HG03060 (cell line): ENCODE results near the gene SMURF1.

Experiments
- ATAC-seq: cut with Tn5 transposase; IDR thresholded peaks from one replicate; pipeline ENCODE4 v1.9.1; 2021; ENCODE audit warnings: low read depth, moderate number of reproducible peaks; ENCODE audit not compliant: unreplicated experiment

The SMURF1 gene

DNA sequence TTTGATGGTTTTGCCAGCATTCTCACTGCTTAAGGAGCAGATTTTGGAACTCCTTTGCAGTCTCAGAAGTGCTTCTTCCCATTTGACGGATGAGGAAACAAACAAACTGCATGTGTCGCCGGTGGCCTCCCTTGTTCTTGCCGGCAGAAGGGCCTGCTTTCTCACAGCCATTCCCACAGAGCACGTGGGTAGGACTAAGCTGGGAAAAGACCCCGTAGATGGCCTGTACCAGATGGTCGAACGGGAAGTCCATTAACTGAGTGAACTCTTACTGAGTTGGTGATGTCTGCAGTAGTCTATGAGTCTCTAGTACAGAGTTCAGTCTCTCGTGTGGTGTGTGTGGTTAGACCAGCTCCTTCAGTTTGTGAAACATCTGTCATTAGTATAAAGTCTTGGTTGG lies 133.6 kb downstream of the SMURF1 start:
- no peak for ATAC-seq

DNA sequence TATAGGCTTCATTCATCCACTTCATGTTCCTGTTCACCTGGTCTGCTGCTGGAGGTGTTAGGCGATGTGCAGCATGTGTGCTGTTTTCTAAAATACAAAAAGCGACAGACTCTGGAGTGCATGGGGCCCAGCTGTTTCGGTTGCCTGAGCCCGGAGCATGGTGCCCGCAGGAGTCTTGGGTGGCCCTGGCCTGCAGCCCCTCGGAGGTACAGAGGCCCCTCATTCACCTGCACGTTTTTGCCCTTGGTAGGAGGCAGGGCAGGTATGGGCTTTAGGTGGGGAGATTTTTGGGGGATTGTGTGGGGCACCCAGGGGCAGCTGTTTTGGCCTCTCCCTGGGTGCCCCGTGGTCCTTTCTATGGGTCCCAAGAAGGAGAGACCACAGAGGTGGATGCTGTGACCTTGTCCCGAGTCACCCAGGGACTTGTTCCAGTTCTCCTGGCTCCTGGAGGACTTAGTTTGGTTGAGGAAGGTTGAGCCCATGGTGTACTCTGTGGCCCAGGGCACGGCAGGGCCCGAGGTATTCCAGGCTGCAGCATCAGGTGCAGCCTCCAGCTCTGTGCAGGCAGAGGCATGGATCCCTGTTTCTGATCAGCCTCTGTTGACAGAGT lies 134.9 kb downstream of the SMURF1 start:
- ATAC-seq: no peak

DNA sequence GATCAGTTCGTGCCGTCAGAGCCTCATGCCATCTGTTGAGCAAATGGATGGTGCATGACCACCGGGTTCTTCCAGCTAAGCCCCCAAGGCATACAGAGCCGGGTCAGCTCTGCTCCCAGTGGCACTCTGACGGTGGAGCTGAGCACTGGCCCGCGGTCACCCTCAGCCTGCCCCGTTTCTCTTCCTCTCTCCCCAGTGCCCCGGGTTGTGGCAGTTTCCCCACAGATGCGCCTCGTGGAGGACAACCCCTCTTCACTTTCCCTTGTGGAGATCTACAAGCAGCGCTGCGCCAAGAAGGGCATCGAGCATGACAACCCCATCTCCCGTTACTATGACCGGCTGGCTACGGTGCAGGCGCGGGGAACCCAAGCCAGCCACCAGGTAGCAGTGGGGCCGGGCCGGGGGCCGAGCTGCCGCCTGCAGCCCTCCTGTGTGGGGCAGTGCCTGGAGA lies 135.7 kb downstream of the SMURF1 start:
- ATAC-seq: no peak

DNA sequence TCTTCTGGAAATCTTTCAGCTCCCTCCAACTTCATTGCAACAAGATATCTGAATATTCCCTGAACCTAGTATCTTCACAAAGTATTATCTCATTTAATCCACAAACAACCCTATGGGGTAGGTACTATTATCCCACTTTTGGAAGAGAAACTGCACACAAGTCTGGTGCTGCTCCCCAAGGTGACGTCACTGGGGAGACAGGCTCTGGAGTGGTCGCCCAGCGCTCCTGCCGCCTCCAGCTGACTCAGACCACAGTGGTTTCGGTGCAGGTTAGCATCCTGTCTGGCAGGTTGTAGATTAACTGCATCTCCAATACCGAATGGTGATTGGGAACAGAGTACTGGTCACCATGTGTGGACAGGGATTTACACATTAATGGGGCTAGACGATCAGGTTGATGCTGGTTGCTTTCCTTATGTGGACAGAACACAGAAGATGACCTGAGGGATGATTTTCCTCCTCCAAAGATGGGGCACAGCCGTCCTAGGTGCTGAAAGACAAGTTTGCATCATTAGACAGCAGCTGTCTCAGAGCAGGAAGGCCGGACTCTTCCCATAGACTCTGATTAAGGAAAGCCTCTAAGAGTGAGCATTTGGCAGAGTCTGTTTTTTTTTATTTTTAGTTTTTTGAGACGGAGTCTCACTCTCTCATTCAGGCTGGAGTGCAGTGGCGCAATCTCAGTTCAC lies 137.0 kb downstream of the SMURF1 start:
- ATAC-seq: no peak

DNA sequence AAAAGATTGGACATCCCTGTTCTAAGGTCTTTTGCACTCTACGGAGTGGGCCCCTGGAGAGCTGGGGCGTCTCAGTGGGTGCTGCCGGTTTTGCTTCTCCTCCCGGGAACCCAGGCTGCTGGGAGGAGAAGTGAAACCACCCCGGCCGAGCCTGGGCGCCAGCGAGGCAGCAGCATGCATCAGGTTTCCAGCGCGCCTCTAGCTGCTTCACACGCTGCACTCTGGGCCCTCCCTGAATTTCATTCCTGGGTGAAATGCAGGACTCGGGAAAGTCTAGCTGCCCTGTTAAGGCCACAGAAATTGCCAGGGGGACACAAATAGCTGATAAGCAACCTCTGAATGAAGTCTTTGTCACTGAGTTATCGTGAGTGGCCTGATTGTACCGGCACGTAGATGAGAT lies 138.1 kb downstream of the SMURF1 start:
- ATAC-seq: no peak

DNA sequence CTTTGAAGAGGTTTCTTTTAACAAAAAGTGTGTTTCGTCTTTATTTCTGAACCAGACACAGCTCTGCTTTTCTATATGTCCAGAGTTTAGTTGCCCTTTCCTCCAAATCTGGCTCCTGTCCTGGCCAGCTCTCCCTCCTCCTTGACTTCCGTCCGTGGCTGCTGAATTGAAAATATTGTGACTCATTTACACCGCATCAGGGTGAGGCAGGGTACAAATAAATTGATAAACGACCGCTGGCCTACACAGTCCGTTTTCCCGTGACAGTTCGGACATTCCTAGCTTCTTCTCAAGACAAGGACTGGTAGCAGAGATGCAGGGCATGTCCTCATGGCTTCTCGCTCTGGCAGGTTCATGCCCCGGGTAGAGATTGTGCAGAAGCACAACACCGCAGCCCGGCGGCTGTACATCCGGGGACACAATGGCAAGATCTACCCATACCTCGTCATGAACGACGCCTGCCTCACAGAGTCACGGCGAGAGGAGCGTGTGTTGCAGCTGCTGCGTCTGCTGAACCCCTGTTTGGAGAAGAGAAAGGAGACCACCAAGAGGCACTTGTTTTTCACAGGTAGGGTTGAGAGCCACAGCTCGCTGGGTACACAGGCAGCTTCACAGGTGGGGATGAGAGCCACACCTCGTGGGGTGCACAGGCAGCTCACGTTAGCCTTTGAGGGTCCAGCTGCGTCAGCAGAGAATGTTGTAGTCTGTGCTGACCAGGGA lies 139.0 kb downstream of the SMURF1 start:
- ATAC-seq: no peak

DNA sequence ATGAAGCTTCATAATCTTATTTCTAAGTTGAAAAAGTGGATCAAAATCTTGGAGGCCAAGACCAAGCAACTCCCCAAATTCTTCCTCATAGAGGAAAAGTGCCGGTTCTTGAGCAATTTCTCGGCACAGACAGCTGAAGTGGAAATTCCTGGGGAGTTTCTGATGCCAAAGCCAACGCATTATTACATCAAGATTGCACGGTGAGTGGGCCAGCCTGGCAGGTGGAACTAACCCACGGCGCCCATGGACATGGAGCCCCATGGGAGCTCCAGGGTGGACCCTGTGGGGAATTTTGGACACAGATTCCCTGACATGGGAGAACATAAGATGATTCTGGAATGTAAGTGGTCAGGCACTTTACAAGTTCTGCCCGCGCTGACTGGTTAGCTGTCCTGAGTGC lies 139.7 kb downstream of the SMURF1 start:
- ATAC-seq: no peak

DNA sequence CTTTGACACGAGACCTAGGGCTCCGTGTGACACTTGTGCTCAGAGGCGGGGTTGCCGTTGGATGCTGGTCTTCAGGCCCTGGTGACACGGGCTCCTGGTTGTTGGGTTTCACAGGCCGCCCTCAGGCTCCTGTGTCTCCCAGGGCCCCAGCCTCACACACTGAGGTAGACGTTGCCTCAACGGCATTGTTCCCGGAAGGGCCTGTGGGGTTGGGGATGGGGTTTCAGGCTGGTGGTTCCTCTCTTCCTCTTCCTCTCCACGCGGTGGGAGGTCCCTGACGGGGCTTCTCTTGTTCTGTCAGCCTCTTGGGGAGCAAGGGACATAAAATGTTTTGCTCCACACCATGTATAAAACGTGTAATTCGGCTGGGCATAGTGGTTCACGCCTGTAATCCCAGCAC lies 140.5 kb downstream of the SMURF1 start:
- no peak for ATAC-seq

DNA sequence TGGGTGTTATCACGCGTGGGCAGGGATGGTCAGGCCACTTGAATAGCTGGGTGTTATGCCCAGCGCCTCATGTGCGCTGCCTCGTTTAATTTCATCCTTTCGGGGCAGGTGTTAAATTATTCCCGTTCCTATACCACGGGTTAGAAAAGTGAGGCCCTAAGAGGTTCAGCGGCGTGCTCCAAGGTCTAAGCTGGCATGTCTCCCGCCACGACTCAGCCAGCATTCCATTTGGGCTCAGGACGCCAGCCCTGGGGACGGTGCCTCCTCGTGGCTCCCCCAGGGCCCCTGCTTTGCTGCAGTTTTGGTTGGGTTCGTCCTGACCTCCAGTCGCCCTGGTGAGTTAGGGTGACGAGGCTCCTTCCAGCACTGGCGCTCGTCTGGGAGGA lies 141.1 kb downstream of the SMURF1 start:
- ATAC-seq: no peak

DNA sequence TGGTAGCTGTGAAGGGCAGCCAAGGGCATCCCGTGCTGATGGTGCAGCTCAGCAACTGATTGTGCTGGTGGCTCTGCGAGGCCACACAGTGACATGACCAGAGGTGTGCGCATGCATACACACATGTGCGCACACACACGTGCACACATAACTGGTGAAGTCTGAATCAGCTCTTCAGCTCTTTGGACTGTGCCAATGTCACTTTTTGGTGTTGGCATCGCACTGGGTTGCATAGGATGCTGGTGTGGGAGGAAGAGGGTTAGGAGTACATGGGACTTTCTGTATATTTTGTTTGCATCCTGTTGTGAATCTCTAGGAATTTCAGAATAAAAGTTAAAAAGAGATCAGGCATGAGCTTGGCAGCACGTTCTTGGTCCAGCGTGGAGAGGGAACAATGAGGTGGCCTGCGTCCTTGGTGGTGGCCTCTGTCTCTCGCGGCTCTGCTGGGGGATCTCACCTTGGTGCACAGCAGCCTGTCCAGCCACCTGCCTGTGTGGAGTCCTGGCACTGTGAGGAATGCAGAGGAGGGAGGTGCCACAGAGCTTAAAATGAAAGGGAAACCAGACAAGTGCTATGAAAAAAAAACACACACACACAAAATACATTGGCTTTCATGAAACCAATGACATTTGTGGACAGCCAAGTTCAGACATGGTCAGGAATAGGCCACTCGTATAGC lies 141.6 kb downstream of the SMURF1 start:
- ATAC-seq: no peak

DNA sequence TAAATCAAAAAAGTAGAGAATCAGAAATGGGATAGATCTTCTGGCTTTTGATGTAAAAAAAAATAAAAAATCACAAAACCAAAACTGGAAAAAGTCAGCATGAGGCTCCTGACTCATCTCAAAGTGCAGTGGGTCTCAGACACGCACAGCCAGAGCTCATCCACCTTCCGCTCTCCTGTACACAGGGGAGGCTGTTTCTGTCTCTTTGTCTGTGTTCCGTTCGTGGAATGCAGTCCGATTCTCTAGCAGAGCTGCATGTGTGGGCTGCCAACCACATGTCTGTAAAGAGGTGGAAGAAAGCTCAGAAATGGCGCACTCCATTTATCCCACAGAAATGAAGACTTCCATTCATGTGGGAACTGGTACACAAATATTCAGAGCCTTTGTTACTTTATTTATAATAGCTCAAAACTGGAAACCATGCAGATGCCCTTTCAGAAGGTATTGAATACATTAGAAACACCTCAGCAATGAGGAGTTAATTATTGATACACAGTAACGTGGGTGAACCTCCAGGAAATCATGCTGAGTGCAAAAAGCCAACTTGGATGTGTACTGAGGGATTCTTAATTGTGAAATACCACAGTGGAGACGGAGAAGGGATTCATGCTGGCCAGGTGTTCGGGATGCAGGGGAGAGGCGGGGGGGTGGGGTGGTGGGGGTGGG lies 142.3 kb downstream of the SMURF1 start:
- no peak for ATAC-seq

DNA sequence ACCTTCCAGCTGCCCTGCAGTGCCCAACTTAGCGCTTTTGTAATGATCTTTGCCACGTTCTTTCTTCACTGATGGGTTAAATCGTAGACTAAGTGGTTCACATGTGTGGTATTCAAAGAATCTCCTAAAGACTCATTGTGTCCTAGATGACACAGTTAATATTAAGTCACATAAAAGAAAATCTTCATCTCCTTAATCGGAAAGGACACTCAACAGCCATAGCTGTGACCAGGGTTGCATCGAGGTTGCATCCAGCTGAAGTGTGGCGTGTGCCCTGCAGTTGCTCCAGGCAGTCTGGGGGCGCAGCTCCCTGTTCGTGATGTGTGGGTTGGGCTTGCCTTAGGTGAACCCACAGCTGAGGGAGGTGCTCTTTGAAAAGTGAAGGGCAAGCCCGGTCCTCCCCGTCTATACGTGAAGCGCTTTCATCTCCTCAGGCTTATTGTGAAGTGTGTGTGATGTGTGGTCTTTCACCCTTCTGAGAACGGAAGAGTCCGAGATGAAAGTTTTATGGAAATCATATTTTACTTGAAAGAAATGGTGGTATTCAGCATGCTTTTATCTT lies 142.9 kb downstream of the SMURF1 start:
- no peak for ATAC-seq

DNA sequence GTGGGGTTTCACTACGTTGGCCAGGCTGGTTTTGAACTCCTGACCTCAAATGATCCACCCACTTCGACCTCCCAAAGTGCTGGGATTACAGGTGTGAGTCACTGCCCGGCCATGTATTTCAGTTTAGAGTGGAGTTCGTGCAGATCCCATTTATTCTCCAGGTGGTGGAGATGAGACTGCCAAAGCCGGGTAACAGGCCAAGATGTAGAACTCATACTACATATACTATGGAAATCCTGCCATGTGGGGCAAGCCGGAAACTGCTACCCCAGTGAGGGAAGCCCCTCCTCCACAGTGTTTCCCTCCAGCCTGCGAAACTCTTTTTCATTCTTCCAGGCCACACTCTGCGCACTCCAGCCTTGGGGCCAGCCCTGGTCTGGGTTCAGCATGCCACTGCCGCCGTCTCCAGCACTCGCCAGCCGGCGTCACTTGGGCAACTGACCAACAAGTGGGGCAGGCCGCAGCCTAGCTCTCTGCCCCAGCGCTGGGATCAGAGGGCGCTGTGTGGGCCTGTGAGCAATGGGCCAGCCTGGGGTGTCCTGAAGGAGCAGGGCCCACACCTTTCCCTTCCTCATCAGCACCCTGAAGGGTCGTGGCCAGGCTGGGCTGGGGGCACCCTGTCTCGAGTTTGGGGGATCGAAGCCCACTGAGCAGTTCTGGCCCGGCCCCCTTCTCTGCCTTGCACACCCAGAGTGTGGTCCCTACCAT lies 143.6 kb downstream of the SMURF1 start:
- ATAC-seq: no peak

DNA sequence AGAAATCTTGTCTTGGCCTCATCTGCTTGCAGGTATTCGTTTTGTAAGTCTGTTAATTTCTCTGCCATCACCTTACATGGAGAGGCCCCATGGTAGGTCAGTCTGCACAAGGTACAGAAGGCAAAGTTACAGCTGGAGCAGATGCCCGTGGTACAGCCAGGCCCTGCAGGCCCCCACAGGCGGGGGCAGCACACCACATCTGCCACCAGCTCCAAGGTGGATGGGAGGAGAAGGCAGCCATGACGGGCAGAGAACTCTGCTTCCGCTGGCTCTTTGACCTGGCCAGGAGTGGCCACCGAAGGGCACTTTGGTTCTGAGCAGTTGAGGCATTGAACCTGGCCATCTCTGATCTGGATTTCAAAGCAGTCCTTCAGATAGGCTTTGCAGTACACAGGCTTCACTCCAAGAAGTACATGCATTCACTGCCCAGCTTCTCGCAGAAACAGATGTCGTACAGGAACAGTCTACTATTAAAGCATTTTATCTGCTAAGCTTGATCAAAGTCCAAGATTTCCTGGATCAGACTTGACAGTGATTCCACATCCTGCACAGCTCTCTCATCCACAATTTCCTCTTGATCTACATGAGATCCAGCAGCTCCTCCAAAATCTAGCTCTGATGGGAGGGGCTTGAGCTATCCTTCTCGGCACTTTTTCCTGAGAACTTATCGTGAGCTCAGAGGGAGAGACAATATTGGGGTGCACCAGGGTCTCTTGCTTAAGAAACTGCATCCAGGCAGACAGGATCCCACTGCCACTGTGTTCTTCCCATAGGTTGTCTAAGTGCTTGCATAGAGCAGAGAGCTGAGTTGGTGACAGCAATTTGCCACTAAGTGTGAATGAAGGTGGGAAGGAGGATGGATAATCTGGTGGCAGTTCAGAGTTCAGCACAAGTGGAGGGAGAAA lies 144.8 kb downstream of the SMURF1 start:
- ATAC-seq: no peak

DNA sequence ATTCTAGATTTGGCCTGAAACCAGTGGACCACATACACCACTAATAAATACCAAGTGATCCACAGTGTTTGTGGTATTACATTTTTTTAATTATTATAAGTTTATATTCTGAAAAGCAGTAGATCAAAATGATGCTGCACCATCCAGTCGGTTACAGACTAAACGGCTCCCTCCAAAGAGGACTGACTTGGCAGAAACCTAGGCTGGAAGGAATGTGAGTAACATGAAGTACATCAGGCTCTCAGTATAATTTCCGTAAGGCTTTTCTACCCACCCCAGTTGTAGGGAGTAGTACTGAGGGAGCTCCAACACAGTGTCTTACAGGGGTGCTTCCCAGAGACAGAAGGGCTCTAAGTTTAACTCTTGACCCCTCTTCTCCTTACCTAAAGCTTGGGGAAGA lies 146.1 kb downstream of the SMURF1 start:
- ATAC-seq: no peak

DNA sequence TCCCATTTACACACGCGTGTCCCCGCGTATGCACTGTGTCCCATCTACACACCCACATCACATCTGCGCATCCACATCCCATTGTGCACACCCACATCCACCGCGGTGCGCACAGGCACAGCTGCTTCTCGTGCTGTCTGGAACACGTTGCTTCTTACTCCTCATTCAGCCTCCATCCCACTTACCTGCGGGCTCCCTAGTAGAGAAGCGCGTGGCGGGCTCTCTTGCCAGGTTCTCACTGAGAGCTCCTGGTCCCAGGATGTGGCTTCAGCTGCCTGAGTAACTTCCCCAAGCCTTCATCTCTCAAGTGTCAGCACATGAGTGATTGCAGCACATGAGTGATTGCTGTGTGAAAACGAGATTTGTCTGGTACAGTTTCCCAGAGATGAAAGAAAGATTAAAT lies 147.8 kb downstream of the SMURF1 start:
- no peak for ATAC-seq

DNA sequence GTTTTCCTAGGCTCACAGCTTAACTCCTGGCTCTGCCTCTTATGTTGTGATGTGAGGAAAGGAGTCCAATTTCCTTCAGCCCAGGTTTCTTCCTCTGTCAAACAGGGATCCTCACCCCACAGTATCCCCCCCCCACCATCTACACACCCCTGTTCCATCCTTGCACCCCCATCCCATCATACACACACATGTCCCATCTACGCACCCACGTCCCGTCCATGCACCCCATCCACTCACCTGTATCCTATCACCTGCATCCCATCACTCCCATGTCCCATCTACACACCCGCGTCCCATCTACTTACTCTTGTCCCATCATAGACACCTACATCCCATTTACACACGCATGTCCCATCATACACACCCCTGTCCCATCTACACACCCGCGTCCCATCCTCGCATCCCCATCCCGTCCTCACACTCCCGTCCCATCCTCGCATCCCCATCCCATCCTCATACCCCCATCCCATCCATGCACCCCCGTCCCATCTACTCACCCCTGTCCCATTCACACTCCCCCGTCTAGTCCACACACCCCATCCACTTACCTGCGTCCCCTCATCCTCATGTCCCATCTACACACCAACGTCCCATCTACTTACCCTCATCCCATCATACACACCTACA lies 148.3 kb downstream of the SMURF1 start:
- no peak for ATAC-seq

DNA sequence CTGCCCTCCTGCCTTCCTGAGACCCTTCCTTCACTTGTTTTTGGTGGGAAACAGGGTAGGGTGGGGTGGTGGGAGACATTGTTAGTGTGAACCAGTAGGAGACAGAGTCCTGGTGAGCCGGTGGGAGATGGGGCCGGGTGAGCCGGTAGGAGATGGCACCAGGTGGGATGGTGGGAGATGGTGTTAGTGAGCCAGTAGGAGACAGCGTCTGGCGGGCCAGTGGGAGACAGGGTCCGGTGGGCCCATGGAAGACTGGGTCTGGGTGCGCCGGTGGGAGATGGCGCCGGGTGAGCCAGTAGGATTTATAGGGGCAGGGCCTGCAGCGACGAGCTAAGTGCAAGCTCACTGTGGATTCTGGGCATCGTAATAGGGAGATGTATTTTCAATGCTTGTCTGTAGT lies 148.8 kb downstream of the SMURF1 start:
- ATAC-seq: no peak
